GM20000 (cell line): ENCODE results near the gene TCF7.
A peak's percentile ranks its signal among the peaks of the same experiment; 100 is the strongest.

Experiments
- DNase-seq: peaks from one replicate; pipeline ENCODE4 v3.0.0; 2012; ENCODE audit warnings: low spot score
- CTCF ChIP-seq: IDR thresholded peaks from 2 replicates; pipeline ENCODE4 v1.5.1; 2012; ENCODE audit warnings: mild to moderate bottlenecking, control low read depth; ENCODE audit errors: extremely low read depth, missing control alignments

TCF7 gene

GRCh38 chr5:134106991-134107701 is 7.3 kb upstream of the TCF7 start:
- TF ChIP-seq CTCF, result no peak
- DNase-seq, result no peak

- no peak for TF ChIP-seq CTCF
- no peak for DNase-seq
Measured at GRCh38 chr5:134107779-134108178, 6.7 kb upstream of the TCF7 start.

- DNase-seq, result no peak
Measured at GRCh38 chr5:134110382-134110781, 4.1 kb upstream of the TCF7 start.

GRCh38 chr5:134111741-134112647 is 2.5 kb upstream of the TCF7 start:
- peak; percentile 50 for DNase-seq

More at GRCh38 chr5:134110382-134110781, 4.1 kb upstream of the TCF7 start:
- TF ChIP-seq CTCF, result no peak

GRCh38 chr5:134112726-134113362 is 1.6 kb upstream of the TCF7 start:
- no peak for TF ChIP-seq CTCF
- no peak for DNase-seq

More at GRCh38 chr5:134111741-134112647, 2.5 kb upstream of the TCF7 start:
- TF ChIP-seq CTCF, result no peak

- TF ChIP-seq CTCF, result no peak
- DNase-seq, result no peak
Measured at GRCh38 chr5:134113363-134113889, 1.1 kb upstream of the TCF7 start.
